Stimulated activated CD4-positive, alpha-beta T cell treated with anti-CD3 and anti-CD28 coated beads, Interleukin-4, amount 100 ng/mL, for 48 hours (primary cell): ENCODE results near the gene AMPH.

Source experiments
- DNase-seq, 2 donors: peaks; one replicate each; pipeline ENCODE4 v3.0.0-alpha.2; 2020; ENCODE audit warnings: low read depth in 2 of 2

AMPH gene

GRCh38 chr7:38630720-38631673 lies at the start of gene AMPH:
AMPH (minus strand) TSS chr7:38631373; CDS start chr7:38631351, 22 bp downstream.
- DNase-seq = peak in 1 of 2 donors; percentile 18

GRCh38 chr7:38679419-38679818 lies 48.2 kb upstream of the AMPH start:
- no peak for DNase-seq

- no peak for DNase-seq
These were observed 47.5 kb upstream of the AMPH start for GRCh38 chr7:38678698-38679054.

GRCh38 chr7:38677981-38678697 lies 47.0 kb upstream of the AMPH start:
- DNase-seq = no peak

- no peak for DNase-seq
These were observed 44.4 kb upstream of the AMPH start for GRCh38 chr7:38675494-38676106.

GRCh38 chr7:38674513-38674912 lies 43.3 kb upstream of the AMPH start:
- no peak for DNase-seq

- no peak for DNase-seq
These were observed 42.6 kb upstream of the AMPH start for GRCh38 chr7:38673795-38674194.

- no peak for DNase-seq
These were observed 41.0 kb upstream of the AMPH start for GRCh38 chr7:38671911-38672905.

GRCh38 chr7:38669965-38670520 lies 38.9 kb upstream of the AMPH start:
- no peak for DNase-seq

GRCh38 chr7:38664972-38665371 lies 33.8 kb upstream of the AMPH start:
- DNase-seq = no peak

GRCh38 chr7:38660427-38661099 lies 29.4 kb upstream of the AMPH start:
- peak; percentile 2 to 9 for DNase-seq

- DNase-seq = no peak
These were observed 28.8 kb upstream of the AMPH start for GRCh38 chr7:38659931-38660330.

GRCh38 chr7:38658921-38659320 lies 27.7 kb upstream of the AMPH start:
- no peak for DNase-seq

GRCh38 chr7:38656968-38657367 lies 25.8 kb upstream of the AMPH start:
- DNase-seq = no peak

- no peak for DNase-seq
These were observed 24.9 kb upstream of the AMPH start for GRCh38 chr7:38655833-38656774.

- no peak for DNase-seq
These were observed 6.8 kb upstream of the AMPH start for GRCh38 chr7:38637957-38638356.

GRCh38 chr7:38632411-38632810 lies 1.2 kb upstream of the AMPH start:
- no peak for DNase-seq

GRCh38 chr7:38629651-38630510 lies 1.3 kb downstream of the AMPH start:
- no peak for DNase-seq
